Measurements from ENCODE around the gene RPS18.
A peak's percentile ranks its signal among the peaks of the same experiment; 100 is the strongest.
"Not testable (repeated sequence)": the region's sequence is repeated elsewhere in the genome, so short reads cannot be mapped to it uniquely, and the experiment has no call there.

RPS18 gene

DNA sequence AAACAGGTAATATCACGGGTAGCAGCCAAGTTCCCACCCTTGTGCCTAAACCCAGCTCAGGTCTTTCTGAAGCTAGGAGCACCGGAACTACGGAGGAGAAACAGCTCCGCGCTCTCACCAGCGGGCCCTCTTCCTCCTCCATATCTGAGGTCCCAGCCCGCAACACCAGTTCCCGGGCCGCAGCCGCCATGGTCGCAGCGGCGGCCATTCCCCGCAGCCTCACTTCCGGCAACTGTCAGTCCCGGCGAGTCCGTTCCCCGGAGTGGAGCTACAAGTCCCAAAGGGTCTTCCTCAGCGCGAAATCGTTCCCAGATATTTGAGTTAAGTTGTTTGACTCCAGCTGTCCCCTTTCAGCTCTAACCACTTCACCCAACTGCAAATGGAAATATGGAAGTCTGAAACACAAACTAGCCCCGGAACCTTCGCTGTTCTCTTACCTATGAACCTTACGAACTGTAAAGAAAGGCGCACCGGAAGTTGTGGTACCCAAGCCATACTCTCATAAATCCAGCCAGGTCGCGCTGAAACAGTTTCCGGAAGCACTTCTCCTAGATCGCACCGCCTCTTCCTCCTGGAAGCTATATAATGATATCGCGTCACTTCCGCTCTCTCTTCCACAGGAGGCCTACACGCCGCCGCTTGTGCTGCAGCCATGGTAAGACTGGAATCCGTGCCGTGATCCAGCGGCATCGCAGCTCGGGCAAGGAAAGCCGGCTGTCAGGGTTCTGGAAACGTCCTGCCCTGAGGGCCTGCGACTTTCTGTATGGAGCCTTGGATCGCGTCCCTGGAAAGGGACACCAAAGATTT lies at the start of gene RPS18, which contains the start of gene VPS52:
Gene RPS18, plus strand, starts transcription at position 608 of the 807 bp plus-strand sequence. Its CDS starts 45 bp downstream, at position 653.
Gene VPS52, minus strand, starts transcription at position 409 of the 807 bp plus-strand sequence. Its CDS starts 201 bp downstream, at position 208.
- DNase-seq (ENCODE audit: low read depth, low spot score) = peak; percentile 77

- not testable (repeated sequence) for DNase-seq (ENCODE audit: low read depth, low spot score)
Measured at GRCh38 chr6:33226503-33227120, 45.3 kb upstream of the RPS18 start.

- DNase-seq (ENCODE audit: low read depth, low spot score) = no peak
Measured at GRCh38 chr6:33235221-33235634, 36.6 kb upstream of the RPS18 start.

DNA sequence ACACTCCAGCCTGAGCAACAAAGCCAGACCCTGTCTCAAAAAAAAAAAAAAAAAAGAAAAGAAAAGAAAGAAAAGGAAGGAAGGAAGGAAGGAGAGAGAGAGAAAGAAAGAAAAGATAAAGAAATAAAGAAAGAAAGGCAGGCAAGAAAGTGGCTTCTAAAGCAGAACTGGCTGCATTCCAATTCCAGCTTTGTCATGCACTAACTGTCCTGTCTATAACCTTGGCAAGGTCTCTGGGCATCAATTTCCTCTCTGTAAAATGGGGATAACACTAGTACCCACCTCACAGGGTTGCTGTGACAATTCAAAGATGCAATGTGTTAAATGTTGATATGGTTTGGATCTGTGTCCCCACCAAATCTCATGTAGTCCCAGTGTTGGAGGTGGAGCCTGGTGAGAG lies 35.5 kb upstream of the RPS18 start:
- no peak for DNase-seq (ENCODE audit: low read depth, low spot score)

GRCh38 chr6:33236852-33237251 lies 35.0 kb upstream of the RPS18 start:
- no peak for DNase-seq (ENCODE audit: low read depth, low spot score)

- no peak for DNase-seq (ENCODE audit: low read depth, low spot score)
Measured at GRCh38 chr6:33237741-33238140, 34.1 kb upstream of the RPS18 start.

- DNase-seq (ENCODE audit: low read depth, low spot score) = no peak
Measured at GRCh38 chr6:33241968-33242367, 29.9 kb upstream of the RPS18 start.

- no peak for DNase-seq (ENCODE audit: low read depth, low spot score)
Measured at GRCh38 chr6:33243476-33243875, 28.4 kb upstream of the RPS18 start.

- DNase-seq (ENCODE audit: low read depth, low spot score) = peak; percentile 86
Measured at GRCh38 chr6:33247977-33248642, 23.8 kb upstream of the RPS18 start.

GRCh38 chr6:33248643-33248931 lies 23.3 kb upstream of the RPS18 start:
- DNase-seq (ENCODE audit: low read depth, low spot score) = no peak

GRCh38 chr6:33248932-33249731 lies 22.7 kb upstream of the RPS18 start:
- peak; percentile 80 for DNase-seq (ENCODE audit: low read depth, low spot score)

- no peak for DNase-seq (ENCODE audit: low read depth, low spot score)
Measured at GRCh38 chr6:33249732-33250630, 21.9 kb upstream of the RPS18 start.

DNA sequence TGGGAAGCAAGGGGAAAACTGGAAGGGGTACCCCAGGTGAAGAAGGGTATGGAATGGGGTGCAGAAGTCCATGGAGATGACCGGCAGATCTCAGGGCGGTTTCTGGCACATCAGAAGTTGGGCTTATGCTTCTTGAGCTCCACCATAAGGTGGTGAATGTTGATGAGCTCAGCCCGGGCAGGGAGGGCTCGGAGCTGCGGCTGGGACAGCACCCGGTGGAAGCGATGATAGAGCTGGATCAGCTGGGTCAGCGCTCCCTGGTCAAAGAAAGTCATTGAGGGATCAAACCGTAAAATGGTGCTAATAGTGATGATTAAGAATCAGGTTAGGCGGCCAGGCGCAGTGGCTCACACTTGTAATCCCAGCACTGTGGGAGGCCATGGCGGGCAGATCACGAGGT lies 21.1 kb upstream of the RPS18 start:
- DNase-seq (ENCODE audit: low read depth, low spot score) = no peak

GRCh38 chr6:33251395-33252012 lies 20.4 kb upstream of the RPS18 start:
- no peak for DNase-seq (ENCODE audit: low read depth, low spot score)

DNA sequence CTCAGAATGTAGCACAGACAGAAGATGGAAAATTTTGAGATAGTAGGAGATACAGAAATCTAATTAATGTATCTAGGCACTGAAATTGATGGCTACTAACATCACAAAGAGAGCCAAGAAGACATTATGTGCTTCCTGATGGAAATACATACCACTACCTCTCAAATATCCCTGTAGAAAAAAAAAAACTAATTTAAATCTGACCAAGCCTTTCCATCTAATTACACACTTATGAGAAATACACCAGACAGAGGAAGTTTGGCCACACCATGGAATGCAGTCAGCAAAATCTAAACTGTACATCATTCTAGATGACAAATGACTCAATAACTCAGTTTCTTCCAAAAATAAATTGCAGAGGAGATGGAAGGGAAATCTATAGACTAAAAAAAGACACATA lies 19.1 kb upstream of the RPS18 start:
- no peak for DNase-seq (ENCODE audit: low read depth, low spot score)

DNA sequence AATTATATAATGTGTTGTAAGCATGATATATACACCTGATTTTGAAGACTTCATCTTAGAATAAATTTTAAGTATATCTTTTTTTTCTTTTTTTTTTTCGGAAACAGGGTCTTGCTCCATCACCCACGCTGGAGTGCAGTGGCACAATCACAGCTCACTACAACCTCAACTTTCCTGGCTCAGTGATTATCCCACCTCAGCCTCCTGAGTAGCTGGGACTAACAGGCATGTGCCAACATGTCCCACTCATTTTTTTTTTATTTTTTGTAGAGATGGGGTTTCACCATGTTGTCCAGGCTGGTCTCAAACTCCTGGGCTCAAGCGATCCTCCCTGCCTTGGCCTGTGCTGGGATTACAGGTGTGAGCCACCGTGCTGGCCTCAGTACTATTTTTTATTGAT lies 17.3 kb upstream of the RPS18 start:
- no peak for DNase-seq (ENCODE audit: low read depth, low spot score)

GRCh38 chr6:33259032-33259431 lies 12.8 kb upstream of the RPS18 start:
- DNase-seq (ENCODE audit: low read depth, low spot score) = no peak

- not testable (repeated sequence) for DNase-seq (ENCODE audit: low read depth, low spot score)
Measured at GRCh38 chr6:33262490-33262889, 9.4 kb upstream of the RPS18 start.

GRCh38 chr6:33264015-33264414 lies 7.9 kb upstream of the RPS18 start:
- no peak for DNase-seq (ENCODE audit: low read depth, low spot score)

DNA sequence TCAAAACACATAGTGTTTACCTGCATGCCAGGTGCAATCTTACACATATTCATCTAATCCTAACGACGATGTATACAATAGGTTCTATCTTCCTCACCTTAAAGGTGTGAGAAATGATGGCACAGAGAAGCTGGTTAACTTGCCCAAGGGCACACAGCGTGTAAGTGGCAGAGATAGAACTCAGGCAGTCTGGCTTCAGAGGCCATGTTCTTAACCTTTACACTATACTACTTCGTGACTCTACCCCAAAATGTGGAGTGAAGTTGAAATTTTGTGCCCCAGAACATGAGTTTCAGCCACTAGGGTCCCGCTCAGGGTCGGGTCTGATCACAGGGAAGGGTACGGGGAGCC lies 783 bp upstream of the RPS18 start:
- no peak for DNase-seq (ENCODE audit: low read depth, low spot score)
